ENCODE data around the gene MED4.

- TF ChIP-seq CTCF (IDR thresholded peaks at IDR 0.05; ENCODE audit: low read length) (no peak), EZH2 (optimal IDR thresholded peaks at IDR 0.05; ENCODE audit: low read depth, low read length) (no peak)
These were observed 18.8 kb upstream of the MED4 start for GRCh38 chr13:48113756-48114130.

Data from MM.1S (cell line).